Measurements from ENCODE around the gene DNAL1. TPM values are rescaled to one million over a fixed set of nuclear protein-coding genes. Genes with fewer than 3 reads are reported as not detected.

DNAL1 gene
- total and polyA plus RNA-seq, 2 of the 13 experiments (the other 11 are each of a cell fraction or from before 2014, with no cell fraction given): 1.4 to 13.3 TPM

- no peak for TF ChIP-seq ARID3A (IDR thresholded peaks at IDR 0.05; ENCODE audit: low read depth, low read length)
- no peak for TF ChIP-seq ZNF280D (CRISPR knock-in tag; IDR thresholded peaks at IDR 0.05)
- peak; percentile 94 for TF ChIP-seq ZNF777 (CRISPR knock-in tag; IDR thresholded peaks at IDR 0.05)
- TF ChIP-seq MBD4 (IDR thresholded peaks at IDR 0.05; ENCODE audit: borderline replicate concordance, low read length): no peak
- no peak for TF ChIP-seq ZNF850 (CRISPR knock-in tag; conservative IDR thresholded peaks at IDR 0.05)
- TF ChIP-seq PAF1 (CRISPR knock-in tag; IDR thresholded peaks at IDR 0.05): no peak
- TF ChIP-seq YEATS2 (CRISPR knock-in tag; IDR thresholded peaks at IDR 0.05; ENCODE audit: borderline replicate concordance): no peak
- TF ChIP-seq ZBTB1 (CRISPR knock-in tag; IDR thresholded peaks at IDR 0.05; ENCODE audit: borderline replicate concordance): no peak
- TF ChIP-seq CEBPB (IDR thresholded peaks at IDR 0.05; ENCODE audit: borderline replicate concordance, low read depth, low read length): no peak
- TF ChIP-seq ZFP36 (IDR thresholded peaks at IDR 0.05; ENCODE audit: borderline replicate concordance, low read depth, low read length, partially characterized antibody): no peak
- no peak for TF ChIP-seq MAF1 (CRISPR knock-in tag; IDR thresholded peaks at IDR 0.05; ENCODE audit: borderline replicate concordance)
- TF ChIP-seq HNF4G (IDR thresholded peaks at IDR 0.05; ENCODE audit: borderline replicate concordance, low read depth, low read length): no peak
- TF ChIP-seq HNF4G (CRISPR knock-in tag; IDR thresholded peaks at IDR 0.05; ENCODE audit: borderline replicate concordance, low read depth): 0 out of 2 replicates have a peak, but pooled peaks have one; percentile 15
- no peak for TF ChIP-seq NCOR1 (IDR thresholded peaks at IDR 0.05; ENCODE audit: borderline replicate concordance, low read length)
- peak; percentile 96 for TF ChIP-seq PRDM10 (CRISPR knock-in tag; IDR thresholded peaks at IDR 0.05; ENCODE audit: low read depth)
- no peak for TF ChIP-seq SNAI1 (CRISPR knock-in tag; IDR thresholded peaks at IDR 0.05; ENCODE audit: borderline replicate concordance)
- no peak for TF ChIP-seq SNAPC2 (CRISPR knock-in tag; IDR thresholded peaks at IDR 0.05)
- peak; percentile 82; the same call in 1 of the 2 replicates for TF ChIP-seq CCDC6 (CRISPR knock-in tag; IDR thresholded peaks at IDR 0.05)
Observed at GRCh38 chr14:73713803-73714655, 69.2 kb downstream of the DNAL1 start, which contains the start of gene PNMA1 (continued).

Data from HepG2 (cell line).